ENCODE data around the gene HEXD.
"Not testable (repeated sequence)": the region's sequence is repeated elsewhere in the genome, so short reads cannot be mapped to it uniquely, and the experiment has no call there.

Gene HEXD

GRCh38 chr17:82441691-82442487, 23.7 kb downstream of the HEXD start:
- DNase-seq (ENCODE audit: low read depth) = no peak

GRCh38 chr17:82442643-82443464, 24.7 kb downstream of the HEXD start:
- DNase-seq (ENCODE audit: low read depth) = no peak

GRCh38 chr17:82443465-82444283, 25.5 kb downstream of the HEXD start:
- DNase-seq (ENCODE audit: low read depth) = no peak

- no peak for DNase-seq (ENCODE audit: low read depth)
Measured at GRCh38 chr17:82444284-82444893, 26.2 kb downstream of the HEXD start.

- DNase-seq (ENCODE audit: low read depth) = no peak
Measured at GRCh38 chr17:82444941-82445521, 26.9 kb downstream of the HEXD start.

- DNase-seq (ENCODE audit: low read depth) = no peak
Measured at GRCh38 chr17:82445542-82445941, 27.4 kb downstream of the HEXD start.

GRCh38 chr17:82446124-82446523, 28.0 kb downstream of the HEXD start:
- DNase-seq (ENCODE audit: low read depth) = no peak

- no peak for DNase-seq (ENCODE audit: low read depth)
Measured at GRCh38 chr17:82446649-82447048, 28.5 kb downstream of the HEXD start.

GRCh38 chr17:82447876-82448275, 29.7 kb downstream of the HEXD start:
- no peak for DNase-seq (ENCODE audit: low read depth)

GRCh38 chr17:82449131-82449882, 31.2 kb downstream of the HEXD start:
- DNase-seq (ENCODE audit: low read depth) = peak; percentile 47

GRCh38 chr17:82449883-82450356, 31.8 kb downstream of the HEXD start:
- DNase-seq (ENCODE audit: low read depth) = peak; percentile 30

GRCh38 chr17:82450357-82451106, 32.4 kb downstream of the HEXD start, which contains the start of gene CYBC1:
Gene CYBC1 (minus strand): TSS chr17:82450752. CDS start chr17:82449254, 1,498 bp downstream.
- peak; percentile 95 for DNase-seq (ENCODE audit: low read depth)

- DNase-seq (ENCODE audit: low read depth) = no peak
Measured at GRCh38 chr17:82452162-82452561, 34.0 kb downstream of the HEXD start.

GRCh38 chr17:82453151-82453550, 35.0 kb downstream of the HEXD start:
- not testable (repeated sequence) for DNase-seq (ENCODE audit: low read depth)

GRCh38 chr17:82453706-82454105, 35.6 kb downstream of the HEXD start:
- DNase-seq (ENCODE audit: low read depth) = not testable (repeated sequence)

GRCh38 chr17:82457073-82457928, 39.2 kb downstream of the HEXD start:
- DNase-seq (ENCODE audit: low read depth) = no peak

- no peak for DNase-seq (ENCODE audit: low read depth)
Measured at GRCh38 chr17:82457929-82458178, 39.7 kb downstream of the HEXD start.

GRCh38 chr17:82458179-82458884, 40.2 kb downstream of the HEXD start, which contains the start of gene NARF:
Gene NARF (plus strand): TSS chr17:82458741. CDS start chr17:82458804, 63 bp downstream.
- peak; percentile 96 for DNase-seq (ENCODE audit: low read depth)

All from activated T-helper 9 cell treated with anti-CD3 and anti-CD28 coated beads, Interleukin-2, amount 50 U/mL, for 16 hours (primary cell).